Activated CD4-positive, alpha-beta T cell treated with anti-CD3 and anti-CD28 coated beads for 24 hours (primary cell): Measurements from ENCODE around the gene MKI67.
"Not testable (repeated sequence)": the region's sequence is repeated elsewhere in the genome, so short reads cannot be mapped to it uniquely, and the experiment has no call there.

Experiments used
- DNase-seq, 2 donors: peaks; one replicate each; pipeline ENCODE4 v3.0.0-alpha.2; 2020; ENCODE audit warnings: low read depth in 2 of 2

The MKI67 gene

GRCh38 chr10:128149267-128150014 is 23.2 kb upstream of the MKI67 start:
- no peak for DNase-seq

- DNase-seq = no peak
Observed at GRCh38 chr10:128147669-128148068, 21.4 kb upstream of the MKI67 start.

- no peak for DNase-seq
Observed at GRCh38 chr10:128147064-128147463, 20.8 kb upstream of the MKI67 start.

- no peak for DNase-seq
Observed at GRCh38 chr10:128144547-128144946, 18.3 kb upstream of the MKI67 start.

GRCh38 chr10:128143531-128143930 is 17.3 kb upstream of the MKI67 start:
- no peak for DNase-seq

GRCh38 chr10:128140425-128140824 is 14.2 kb upstream of the MKI67 start:
- DNase-seq = no peak

- not testable (repeated sequence) for DNase-seq
Observed at GRCh38 chr10:128138429-128138828, 12.2 kb upstream of the MKI67 start.

GRCh38 chr10:128137877-128138276 is 11.7 kb upstream of the MKI67 start:
- no peak for DNase-seq

GRCh38 chr10:128130051-128130450 is 3.8 kb upstream of the MKI67 start:
- DNase-seq = no peak

GRCh38 chr10:128128582-128128981 is 2.4 kb upstream of the MKI67 start:
- no peak for DNase-seq

- DNase-seq = no peak
Observed at GRCh38 chr10:128125416-128125943, 743 bp downstream of the MKI67 start.

- no peak for DNase-seq
Observed at GRCh38 chr10:128124813-128125403, 1.3 kb downstream of the MKI67 start.

GRCh38 chr10:128123846-128124245 is 2.4 kb downstream of the MKI67 start:
- no peak for DNase-seq

- no peak for DNase-seq
Observed at GRCh38 chr10:128122931-128123330, 3.3 kb downstream of the MKI67 start.

- no peak for DNase-seq
Observed at GRCh38 chr10:128121750-128122412, 4.3 kb downstream of the MKI67 start.

GRCh38 chr10:128116851-128117615 is 9.2 kb downstream of the MKI67 start:
- no peak for DNase-seq

GRCh38 chr10:128116187-128116586 is 10.0 kb downstream of the MKI67 start:
- no peak for DNase-seq

- no peak for DNase-seq
Observed at GRCh38 chr10:128115356-128115755, 10.9 kb downstream of the MKI67 start.

- DNase-seq = no peak
Observed at GRCh38 chr10:128114901-128115300, 11.3 kb downstream of the MKI67 start.

GRCh38 chr10:128113026-128113425 is 13.2 kb downstream of the MKI67 start:
- DNase-seq = no peak

GRCh38 chr10:128111696-128112095 is 14.5 kb downstream of the MKI67 start:
- no peak for DNase-seq

- DNase-seq = no peak
Observed at GRCh38 chr10:128110339-128110738, 15.9 kb downstream of the MKI67 start.
